ENCODE data around the gene SRL.

DNA sequence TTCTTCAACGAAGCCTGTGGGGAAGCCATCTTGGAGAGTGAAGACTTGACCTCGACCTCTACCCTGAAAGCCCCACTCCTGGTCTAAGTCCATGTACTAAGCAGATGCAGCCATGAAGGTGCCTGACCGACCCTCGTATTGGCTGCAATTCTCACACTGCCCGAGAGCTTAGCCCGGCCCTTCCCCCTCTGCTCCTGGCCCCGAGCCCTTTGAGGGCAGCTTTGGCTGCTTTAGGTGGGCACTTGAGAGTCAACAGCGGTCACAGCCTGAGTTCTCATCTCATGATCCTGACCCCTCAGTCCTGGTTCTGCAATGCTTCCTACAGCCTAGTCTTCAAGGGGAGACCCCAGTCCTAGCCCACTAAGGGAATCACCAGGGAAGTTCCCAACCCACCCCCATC lies 35.9 kb downstream of the SRL start:
- TF ChIP-seq, protein P1, sequence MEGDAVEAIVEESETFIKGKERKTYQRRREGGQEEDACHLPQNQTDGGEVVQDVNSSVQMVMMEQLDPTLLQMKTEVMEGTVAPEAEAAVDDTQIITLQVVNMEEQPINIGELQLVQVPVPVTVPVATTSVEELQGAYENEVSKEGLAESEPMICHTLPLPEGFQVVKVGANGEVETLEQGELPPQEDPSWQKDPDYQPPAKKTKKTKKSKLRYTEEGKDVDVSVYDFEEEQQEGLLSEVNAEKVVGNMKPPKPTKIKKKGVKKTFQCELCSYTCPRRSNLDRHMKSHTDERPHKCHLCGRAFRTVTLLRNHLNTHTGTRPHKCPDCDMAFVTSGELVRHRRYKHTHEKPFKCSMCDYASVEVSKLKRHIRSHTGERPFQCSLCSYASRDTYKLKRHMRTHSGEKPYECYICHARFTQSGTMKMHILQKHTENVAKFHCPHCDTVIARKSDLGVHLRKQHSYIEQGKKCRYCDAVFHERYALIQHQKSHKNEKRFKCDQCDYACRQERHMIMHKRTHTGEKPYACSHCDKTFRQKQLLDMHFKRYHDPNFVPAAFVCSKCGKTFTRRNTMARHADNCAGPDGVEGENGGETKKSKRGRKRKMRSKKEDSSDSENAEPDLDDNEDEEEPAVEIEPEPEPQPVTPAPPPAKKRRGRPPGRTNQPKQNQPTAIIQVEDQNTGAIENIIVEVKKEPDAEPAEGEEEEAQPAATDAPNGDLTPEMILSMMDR (IDR thresholded peaks at IDR 0.05 in 4 of 5, conservative IDR thresholded peaks at IDR 0.05 in 1 of 5): no peak
- TF ChIP-seq POLR2A (IDR thresholded peaks at IDR 0.05): no peak
